Endometrium (tissue), 2 donors: ENCODE measurements around the gene BRCA1.
"Not testable (repeated sequence)": the region's sequence is repeated elsewhere in the genome, so short reads cannot be mapped to it uniquely, and the experiment has no call there.

Experiments used
- FAIRE-seq: peaks from 2 replicates; lab custom pipeline; 2012; peaks lifted over from hg19 to GRCh38; lab: Jason Lieb, UNC
- donor health status: control.
- donor health status: control.

The BRCA1 gene

GRCh38 chr17:43068570-43069367, 56.4 kb downstream of the BRCA1 start:
- FAIRE-seq: no peak

GRCh38 chr17:43062984-43063638, 62.1 kb downstream of the BRCA1 start:
- FAIRE-seq: no peak

- no peak for FAIRE-seq
Measured at GRCh38 chr17:43056051-43056450, 69.1 kb downstream of the BRCA1 start.

- not testable (repeated sequence) for FAIRE-seq
Measured at GRCh38 chr17:43053008-43053407, 72.2 kb downstream of the BRCA1 start.

- no peak for FAIRE-seq
Measured at GRCh38 chr17:43051969-43052368, 73.2 kb downstream of the BRCA1 start.

GRCh38 chr17:43044024-43044423, 81.1 kb downstream of the BRCA1 start:
- no peak for FAIRE-seq

GRCh38 chr17:43043307-43043706, 81.9 kb downstream of the BRCA1 start:
- FAIRE-seq: no peak

GRCh38 chr17:43042025-43042628, 83.0 kb downstream of the BRCA1 start:
- FAIRE-seq: no peak

- no peak for FAIRE-seq
Measured at GRCh38 chr17:43040655-43041054, 84.5 kb downstream of the BRCA1 start.

GRCh38 chr17:43039646-43040045, 85.5 kb downstream of the BRCA1 start:
- no peak for FAIRE-seq

GRCh38 chr17:43034894-43035293, 90.3 kb downstream of the BRCA1 start:
- no peak for FAIRE-seq

GRCh38 chr17:43033948-43034881, 90.9 kb downstream of the BRCA1 start:
- no peak for FAIRE-seq

- no peak for FAIRE-seq
Measured at GRCh38 chr17:43031666-43032065, 93.5 kb downstream of the BRCA1 start.

- no peak for FAIRE-seq
Measured at GRCh38 chr17:43030137-43030767, 94.9 kb downstream of the BRCA1 start.

GRCh38 chr17:43028221-43028861, 96.8 kb downstream of the BRCA1 start:
- FAIRE-seq: no peak

- FAIRE-seq: no peak
Measured at GRCh38 chr17:43027091-43028032, 97.8 kb downstream of the BRCA1 start.

- no peak for FAIRE-seq
Measured at GRCh38 chr17:43026595-43026994, 98.6 kb downstream of the BRCA1 start.

- no peak for FAIRE-seq
Measured at GRCh38 chr17:43025766-43026537, 99.2 kb downstream of the BRCA1 start.

GRCh38 chr17:43025290-43025657, 99.9 kb downstream of the BRCA1 start:
- no peak for FAIRE-seq
